GM12891 (cell line): ENCODE results near the gene LEP.

Experiments
- POLR2A ChIP-seq: IDR thresholded peaks from 2 replicates; pipeline ENCODE4 v1.6.1; 2011; ENCODE audit warnings: low read depth, low read length, control low read depth
- POLR2AphosphoS5 ChIP-seq: IDR thresholded peaks from 2 replicates; pipeline ENCODE4 v1.6.1; 2011; ENCODE audit warnings: low read depth, low read length, control low read depth
- SPI1 ChIP-seq: IDR thresholded peaks from 2 replicates; pipeline ENCODE4 v1.6.1; 2011; ENCODE audit warnings: low read depth, low read length, control low read depth

GRCh38 chr7:128206017-128206746, 34.9 kb upstream of the LEP start:
- TF ChIP-seq POLR2AphosphoS5 (no peak), POLR2A (no peak), SPI1 (no peak)
